Panc1 (cell line): Measurements from ENCODE around the gene RPL13. TPM values are rescaled to one million over a fixed set of nuclear protein-coding genes. Genes with fewer than 3 reads are reported as not detected.

Source experiments
- ATAC-seq: fragments of 200-7000 bp; cut with Tn5 transposase; 2 replicates; pipeline ENCODE4 v1.9.1; 2020; ENCODE audit warnings: mild to moderate bottlenecking, moderate library complexity
- BruUV-seq: library from RNA; stranded (reverse); fragments of 400-500 nt; replicated peaks from 2 replicates; lab custom pipeline; 2021; lab: Mats Ljungman, UMichigan
- CTCF ChIA-PET: fragments of 300-600 bp; sonication (Branson Sonifier 250); formaldehyde crosslinking; loops from one replicate; lab custom pipeline; 2022; ENCODE audit warnings: antibody characterized with exemption; lab: Charles Lee
- POLR2A ChIA-PET: fragments of 300-600 bp; sonication (Branson Sonifier 250); formaldehyde crosslinking; loops from one replicate; lab custom pipeline; 2022; ENCODE audit warnings: antibody characterized with exemption; lab: Charles Lee
- DNase-seq: peaks from one replicate; pipeline ENCODE4 v3.0.0-alpha.2; 2010; ENCODE audit warnings: low read depth, low spot score
- H3K27ac ChIP-seq: 2 replicates; pipeline ENCODE4 v1.5.1; 2011; ENCODE audit warnings: mild to moderate bottlenecking, low read length, inconsistent platforms
- H3K27me3 ChIP-seq: fragments of 200-500 bp; sonication (Bioruptor generic); 2 replicates; pipeline ENCODE4 v1.6.0; 2014; ENCODE audit warnings: low read length, inconsistent platforms; ENCODE audit not compliant: control insufficient read depth, insufficient read depth
- H3K36me3 ChIP-seq: fragments of 200-500 bp; sonication (Bioruptor generic); 2 replicates; pipeline ENCODE4 v1.5.1; 2014; ENCODE audit warnings: inconsistent platforms, mild to moderate bottlenecking, low read length, moderate library complexity; ENCODE audit not compliant: control insufficient read depth, insufficient read depth
- H3K4me1 ChIP-seq: 2 replicates; pipeline ENCODE4 v1.5.1; 2011; ENCODE audit warnings: inconsistent platforms, mild to moderate bottlenecking, low read length, moderate library complexity; ENCODE audit not compliant: control insufficient read depth, insufficient read depth
- H3K4me3 ChIP-seq, 2 experiments: 2 replicates each; pipeline ENCODE4 v1.5.1; 2011 to 2012; ENCODE audit warnings: low read depth in 2 of 2, low read length in 2 of 2, mild to moderate bottlenecking in 2 of 2, inconsistent platforms in 1 of 2, moderate library complexity in 1 of 2
- H3K9me3 ChIP-seq: fragments of 200-500 bp; sonication (Bioruptor generic); 2 replicates; pipeline ENCODE4 v1.5.1; 2014; ENCODE audit warnings: low read depth, mild to moderate bottlenecking, inconsistent platforms, low read length, moderate library complexity; ENCODE audit not compliant: control insufficient read depth, insufficient read depth
- POLR2AphosphoS5 ChIP-seq: IDR thresholded peaks from 2 replicates; pipeline ENCODE4 v1.6.1; 2012; ENCODE audit warnings: mild to moderate bottlenecking, low read depth, low read length, moderate library complexity
- SIN3A ChIP-seq: IDR thresholded peaks from 2 replicates; pipeline ENCODE4 v1.6.1; 2012; ENCODE audit warnings: low read depth, mild to moderate bottlenecking, low read length, moderate library complexity, borderline replicate concordance; ENCODE audit not compliant: insufficient read depth
- TCF7L2 ChIP-seq: IDR thresholded peaks from 2 replicates; pipeline ENCODE4 v1.6.1; 2011; ENCODE audit warnings: mild to moderate bottlenecking, low read depth, low read length, inconsistent platforms
- in situ Hi-C: cut with HindIII; loops from 2 replicates; pipeline ENCODE4 v1.10.0; 2016; ENCODE audit warnings: low sequenced_read_pairs, low pct_unique_long_range_greater_than_20kb
- intact Hi-C: fragments of 100-400 bp; cut with micrococcal nuclease; formaldehyde crosslinking; loops from one replicate; pipeline ENCODE4 v1.10.0; 2022; ENCODE audit not compliant: unreplicated experiment
- total RNA-seq: library from RNA; stranded (reverse); gene quantifications from one replicate; pipeline ENCODE4 v1.2.1, GENCODE V29; 2021; ENCODE audit not compliant: unreplicated experiment
- TF ChIP-seq, protein P1 (sequence below), 2 experiments: IDR thresholded peaks; 2 replicates each; pipeline ENCODE4 v1.6.1; 2011 to 2012; ENCODE audit warnings: low read depth in 2 of 2, control low read depth in 1 of 2, low read length in 1 of 2, mild to moderate bottlenecking in 1 of 2, moderate library complexity in 1 of 2; ENCODE audit not compliant: insufficient read depth in 1 of 2
- TF ChIP-seq, protein P2 (sequence below): fragments of 450-650 bp; IDR thresholded peaks from 2 replicates; pipeline ENCODE4 v1.5.1; 2017; ENCODE audit warnings: mild to moderate bottlenecking

The RPL13 gene
- total RNA-seq, 1 experiment from 2014 or later = 965 TPM

DNA sequence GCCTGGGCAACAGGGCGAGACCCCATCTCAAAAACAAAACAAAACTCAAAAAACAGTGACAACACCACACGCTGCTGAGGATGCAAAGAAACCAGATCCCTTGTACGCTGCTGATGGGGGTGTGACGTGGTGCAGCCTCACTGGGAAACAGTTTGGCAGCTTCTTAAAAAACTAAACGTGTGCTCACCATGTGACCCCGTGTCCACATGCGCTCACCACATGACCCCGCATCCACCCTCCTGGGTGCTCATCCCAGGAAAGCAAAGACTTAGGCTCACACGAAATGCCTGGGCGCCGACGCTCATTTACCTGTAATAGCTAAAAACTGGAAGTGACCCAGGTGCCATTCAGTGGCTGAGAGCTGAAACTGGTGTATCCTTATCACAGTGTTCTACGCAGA is 19.9 kb upstream of the RPL13 start:
- H3K36me3 ChIP-seq = no peaks in the 10 kb centered on the region
- BruUV-seq = no TSS peak
- intact Hi-C loops = no loop called here

DNA sequence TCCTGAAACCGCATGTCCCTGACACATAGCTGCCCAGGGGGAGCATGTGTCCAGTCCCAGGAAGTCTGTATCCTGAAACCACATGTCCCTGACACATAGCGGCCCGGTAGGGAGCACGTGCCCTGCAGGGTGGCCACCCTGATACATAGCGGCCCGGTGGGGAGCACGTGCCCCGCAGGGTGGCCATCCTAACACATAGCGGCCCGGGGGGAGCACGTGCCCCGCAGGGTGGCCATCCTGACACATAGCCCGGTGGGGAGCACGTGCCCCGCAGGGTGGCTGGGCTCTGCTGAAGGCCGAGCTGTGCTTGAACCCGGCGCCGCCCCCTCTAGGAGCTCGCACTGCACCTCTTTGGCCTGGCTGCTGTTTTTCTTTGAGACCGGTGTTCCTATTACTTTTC is 18.7 kb upstream of the RPL13 start:
- Histone ChIP-seq H3K27ac (no peak overlapping the region), H3K36me3 (no peaks in the 10 kb centered on the region), H3K4me3 (no peak overlapping the region), H3K9me3 (no peaks in the 10 kb centered on the region), H3K27me3 (no peaks in the 10 kb centered on the region), H3K4me1 (no peaks in the 10 kb centered on the region)
- ChIA-PET CTCF (no interaction called here), POLR2A (no interaction called here)
- TF ChIP-seq TCF7L2 (no peak), SIN3A (no peak), POLR2AphosphoS5 (no peak)
- TF ChIP-seq, protein P1, sequence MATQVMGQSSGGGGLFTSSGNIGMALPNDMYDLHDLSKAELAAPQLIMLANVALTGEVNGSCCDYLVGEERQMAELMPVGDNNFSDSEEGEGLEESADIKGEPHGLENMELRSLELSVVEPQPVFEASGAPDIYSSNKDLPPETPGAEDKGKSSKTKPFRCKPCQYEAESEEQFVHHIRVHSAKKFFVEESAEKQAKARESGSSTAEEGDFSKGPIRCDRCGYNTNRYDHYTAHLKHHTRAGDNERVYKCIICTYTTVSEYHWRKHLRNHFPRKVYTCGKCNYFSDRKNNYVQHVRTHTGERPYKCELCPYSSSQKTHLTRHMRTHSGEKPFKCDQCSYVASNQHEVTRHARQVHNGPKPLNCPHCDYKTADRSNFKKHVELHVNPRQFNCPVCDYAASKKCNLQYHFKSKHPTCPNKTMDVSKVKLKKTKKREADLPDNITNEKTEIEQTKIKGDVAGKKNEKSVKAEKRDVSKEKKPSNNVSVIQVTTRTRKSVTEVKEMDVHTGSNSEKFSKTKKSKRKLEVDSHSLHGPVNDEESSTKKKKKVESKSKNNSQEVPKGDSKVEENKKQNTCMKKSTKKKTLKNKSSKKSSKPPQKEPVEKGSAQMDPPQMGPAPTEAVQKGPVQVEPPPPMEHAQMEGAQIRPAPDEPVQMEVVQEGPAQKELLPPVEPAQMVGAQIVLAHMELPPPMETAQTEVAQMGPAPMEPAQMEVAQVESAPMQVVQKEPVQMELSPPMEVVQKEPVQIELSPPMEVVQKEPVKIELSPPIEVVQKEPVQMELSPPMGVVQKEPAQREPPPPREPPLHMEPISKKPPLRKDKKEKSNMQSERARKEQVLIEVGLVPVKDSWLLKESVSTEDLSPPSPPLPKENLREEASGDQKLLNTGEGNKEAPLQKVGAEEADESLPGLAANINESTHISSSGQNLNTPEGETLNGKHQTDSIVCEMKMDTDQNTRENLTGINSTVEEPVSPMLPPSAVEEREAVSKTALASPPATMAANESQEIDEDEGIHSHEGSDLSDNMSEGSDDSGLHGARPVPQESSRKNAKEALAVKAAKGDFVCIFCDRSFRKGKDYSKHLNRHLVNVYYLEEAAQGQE (IDR thresholded peaks at IDR 0.05; ENCODE audit: insufficient read depth in 1 of 2, low read depth in 2 of 2, low read length in 1 of 2) = no peak
- TF ChIP-seq, protein P2, sequence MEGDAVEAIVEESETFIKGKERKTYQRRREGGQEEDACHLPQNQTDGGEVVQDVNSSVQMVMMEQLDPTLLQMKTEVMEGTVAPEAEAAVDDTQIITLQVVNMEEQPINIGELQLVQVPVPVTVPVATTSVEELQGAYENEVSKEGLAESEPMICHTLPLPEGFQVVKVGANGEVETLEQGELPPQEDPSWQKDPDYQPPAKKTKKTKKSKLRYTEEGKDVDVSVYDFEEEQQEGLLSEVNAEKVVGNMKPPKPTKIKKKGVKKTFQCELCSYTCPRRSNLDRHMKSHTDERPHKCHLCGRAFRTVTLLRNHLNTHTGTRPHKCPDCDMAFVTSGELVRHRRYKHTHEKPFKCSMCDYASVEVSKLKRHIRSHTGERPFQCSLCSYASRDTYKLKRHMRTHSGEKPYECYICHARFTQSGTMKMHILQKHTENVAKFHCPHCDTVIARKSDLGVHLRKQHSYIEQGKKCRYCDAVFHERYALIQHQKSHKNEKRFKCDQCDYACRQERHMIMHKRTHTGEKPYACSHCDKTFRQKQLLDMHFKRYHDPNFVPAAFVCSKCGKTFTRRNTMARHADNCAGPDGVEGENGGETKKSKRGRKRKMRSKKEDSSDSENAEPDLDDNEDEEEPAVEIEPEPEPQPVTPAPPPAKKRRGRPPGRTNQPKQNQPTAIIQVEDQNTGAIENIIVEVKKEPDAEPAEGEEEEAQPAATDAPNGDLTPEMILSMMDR = no peak
- intact Hi-C loops (no loop called here), in situ Hi-C loops (no loop called here)
- DNase-seq (no peak), ATAC-seq (no peak)
- no TSS peak for BruUV-seq

More for the DNA sequence above, 19.9 kb upstream of the RPL13 start:
- in situ Hi-C loops = no loop called here
- CTCF ChIA-PET = no interaction called here
- DNase-seq (no peak), ATAC-seq (no peak)
- H3K27ac ChIP-seq = no peak overlapping the region
- no peak for TF ChIP-seq POLR2AphosphoS5
- no peaks in the 10 kb centered on the region for H3K4me1 ChIP-seq
- no peak overlapping the region for H3K4me3 ChIP-seq
- H3K27me3 ChIP-seq = no peaks in the 10 kb centered on the region
- H3K9me3 ChIP-seq = no peaks in the 10 kb centered on the region
- POLR2A ChIA-PET = no interaction called here

DNA sequence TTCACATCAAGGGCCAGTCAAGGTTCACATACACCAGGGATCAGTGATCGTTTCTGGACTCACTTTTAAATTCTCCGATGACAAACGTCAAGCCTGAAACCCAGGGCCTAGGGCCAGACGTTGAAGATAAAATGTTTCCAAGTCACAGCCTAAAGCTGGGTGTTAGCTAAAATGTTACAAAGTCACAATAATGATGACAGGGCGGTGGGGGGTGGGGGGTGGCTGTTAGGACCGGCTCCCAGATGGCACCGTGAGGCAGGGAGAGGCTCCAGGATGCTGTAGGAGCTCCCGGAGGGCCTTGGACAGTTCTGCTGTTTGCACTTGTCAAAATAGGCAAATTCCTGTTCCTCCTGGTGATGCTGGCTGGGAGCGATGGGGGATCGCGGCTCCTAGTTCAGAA is 16.4 kb upstream of the RPL13 start:
- intact Hi-C loops (no loop called here), in situ Hi-C loops (no loop called here)
- H3K4me3 ChIP-seq = no peak overlapping the region
- DNase-seq (no peak), ATAC-seq (no peak)
- no peaks in the 10 kb centered on the region for H3K9me3 ChIP-seq
- BruUV-seq = no TSS peak
- no peaks in the 10 kb centered on the region for H3K27me3 ChIP-seq
- ChIA-PET POLR2A (no interaction called here), CTCF (no interaction called here)
- peaks cover 3% of the 10 kb centered on the region; the same call in 1 of the 2 replicates for H3K36me3 ChIP-seq
- H3K27ac ChIP-seq = no peak overlapping the region
- H3K4me1 ChIP-seq = no peaks in the 10 kb centered on the region
- TF ChIP-seq, protein P1 (IDR thresholded peaks at IDR 0.05; ENCODE audit: insufficient read depth in 1 of 2, low read depth in 2 of 2, low read length in 1 of 2) = no peak
- TF ChIP-seq, protein P2 = no peak
- TF ChIP-seq POLR2AphosphoS5 = no peak
- no peak for TF ChIP-seq TCF7L2
- no peak for TF ChIP-seq SIN3A
